GM21526 (cell line): ENCODE measurements around the gene NUMB.

ENCODE experiments used
- ATAC-seq: cut with Tn5 transposase; IDR thresholded peaks from one replicate; pipeline ENCODE4 v1.9.1; 2021; ENCODE audit warnings: moderate library complexity; ENCODE audit not compliant: unreplicated experiment, low FRiP score

Gene NUMB

GRCh38 chr14:73458183-73458976, at the start of gene NUMB:
Gene NUMB (minus strand): TSS chr14:73458546. CDS start chr14:73355751, 102,795 bp downstream.
- peak; percentile 96 for ATAC-seq

- no peak for ATAC-seq
Measured at GRCh38 chr14:73503648-73504047, 45.3 kb upstream of the NUMB start.

- no peak for ATAC-seq
Measured at GRCh38 chr14:73502017-73502619, 43.8 kb upstream of the NUMB start.

GRCh38 chr14:73500360-73500759, 42.0 kb upstream of the NUMB start:
- no peak for ATAC-seq

- ATAC-seq = no peak
Measured at GRCh38 chr14:73494593-73494992, 36.2 kb upstream of the NUMB start.

- ATAC-seq = no peak
Measured at GRCh38 chr14:73492670-73493069, 34.3 kb upstream of the NUMB start.

- no peak for ATAC-seq
Measured at GRCh38 chr14:73492043-73492552, 33.8 kb upstream of the NUMB start.

- peak; percentile 50 for ATAC-seq
Measured at GRCh38 chr14:73491256-73492042, 33.1 kb upstream of the NUMB start.

GRCh38 chr14:73489481-73490175, 31.3 kb upstream of the NUMB start:
- no peak for ATAC-seq

GRCh38 chr14:73478684-73479083, 20.3 kb upstream of the NUMB start:
- ATAC-seq = no peak

- no peak for ATAC-seq
Measured at GRCh38 chr14:73477618-73478266, 19.4 kb upstream of the NUMB start.

GRCh38 chr14:73476451-73476931, 18.1 kb upstream of the NUMB start:
- no peak for ATAC-seq

- no peak for ATAC-seq
Measured at GRCh38 chr14:73474952-73475351, 16.6 kb upstream of the NUMB start.

GRCh38 chr14:73472185-73473114, 14.1 kb upstream of the NUMB start:
- ATAC-seq = no peak

- ATAC-seq = no peak
Measured at GRCh38 chr14:73471582-73472184, 13.3 kb upstream of the NUMB start.

GRCh38 chr14:73468828-73469375, 10.6 kb upstream of the NUMB start:
- no peak for ATAC-seq

GRCh38 chr14:73467800-73468199, 9.5 kb upstream of the NUMB start:
- no peak for ATAC-seq

- no peak for ATAC-seq
Measured at GRCh38 chr14:73467377-73467776, 9.0 kb upstream of the NUMB start.
